H54 (cell line): ENCODE results near the gene RGS19.

ENCODE experiments used
- DNase-seq: peaks from one replicate; pipeline ENCODE4 v3.0.0; 2011; ENCODE audit warnings: low spot score, mixed read lengths; ENCODE audit not compliant: insufficient read length
- FAIRE-seq: peaks from 3 replicates; lab custom pipeline; 2011; peaks lifted over from hg19 to GRCh38; lab: Jason Lieb, UNC
- POLR2A ChIP-seq: IDR thresholded peaks from 2 replicates; pipeline ENCODE4 v1.6.1; 2011; ENCODE audit warnings: low read depth, mild to moderate bottlenecking, low read length

Gene RGS19

DNA sequence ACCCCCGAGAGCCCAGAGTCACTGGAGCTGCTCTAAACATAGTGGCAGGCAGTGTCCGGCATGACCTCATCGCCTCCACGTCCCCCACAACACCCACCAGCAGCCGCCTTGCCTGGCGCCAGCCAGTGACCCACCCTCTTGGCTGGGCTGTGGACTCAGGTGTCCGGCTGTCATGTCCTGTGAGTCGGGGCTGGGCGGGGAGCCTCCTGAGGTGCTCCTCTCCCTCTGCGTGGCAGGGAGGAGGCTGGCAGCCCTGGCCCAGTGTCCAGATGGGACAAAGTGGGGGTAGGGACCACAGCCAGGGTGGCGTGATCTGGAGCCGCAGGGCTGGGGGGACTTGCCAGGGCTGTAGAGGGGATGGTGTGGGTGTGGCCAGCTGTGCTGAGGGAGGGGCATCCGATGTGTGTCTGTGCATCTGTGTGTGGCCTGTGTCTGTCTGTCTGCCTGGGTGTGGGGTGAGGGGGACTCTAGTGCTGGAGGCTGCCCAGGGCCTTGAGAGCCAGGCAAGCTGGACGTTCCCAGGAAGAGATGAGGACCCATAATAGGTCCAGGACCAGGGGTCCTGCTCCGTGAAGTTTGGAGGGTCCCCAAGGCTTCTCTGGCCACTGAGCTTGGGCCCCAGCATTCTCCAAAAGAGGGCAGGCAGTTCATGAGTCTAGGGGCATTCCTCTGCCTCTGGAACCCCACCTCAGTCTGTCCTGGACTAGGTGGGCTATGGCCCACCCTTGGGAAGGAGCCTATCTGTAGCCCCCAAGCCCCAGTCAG, 27.6 kb downstream of the RGS19 start:
- no peak for FAIRE-seq
- DNase-seq = no peak
- no peak for TF ChIP-seq POLR2A

DNA sequence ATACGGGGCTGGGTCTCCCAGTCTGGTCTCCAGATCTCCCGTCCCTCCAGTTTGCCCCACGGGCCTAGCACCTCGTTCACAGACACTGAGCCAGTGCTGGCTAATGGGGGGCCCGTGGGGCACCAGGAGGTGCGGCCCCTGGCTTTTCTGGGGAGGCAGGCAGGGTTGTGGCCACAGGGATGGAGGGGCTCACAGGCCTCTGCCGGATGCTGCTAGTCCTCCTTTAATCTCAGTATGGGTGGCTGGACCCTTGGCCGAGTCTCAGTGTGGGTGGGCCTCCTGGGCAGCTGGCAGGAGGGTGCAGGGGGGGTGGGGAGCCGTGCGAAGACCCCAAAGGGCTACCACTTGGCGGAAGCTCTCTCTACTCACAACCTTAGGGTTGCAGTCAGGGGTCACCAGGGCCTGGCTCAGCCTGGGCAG, 28.3 kb downstream of the RGS19 start:
- no peak for TF ChIP-seq POLR2A
- FAIRE-seq (no peak), DNase-seq (no peak)

GRCh38 chr20:64050261-64051032, 28.9 kb downstream of the RGS19 start:
- no peak for FAIRE-seq
- no peak for DNase-seq
- no peak for TF ChIP-seq POLR2A

- TF ChIP-seq POLR2A = no peak
- DNase-seq (no peak), FAIRE-seq (no peak)
Observed at GRCh38 chr20:64049878-64050260, 29.4 kb downstream of the RGS19 start.

GRCh38 chr20:64049060-64049877, 30.0 kb downstream of the RGS19 start, which contains the start of gene SOX18:
Gene SOX18, minus strand, starts transcription at chr20:64049639. Its CDS starts 123 bp downstream, at chr20:64049516.
- FAIRE-seq = no peak

GRCh38 chr20:64048402-64049044, 30.8 kb downstream of the RGS19 start:
- TF ChIP-seq POLR2A = no peak
- FAIRE-seq = no peak

More at GRCh38 chr20:64049060-64049877, 30.0 kb downstream of the RGS19 start, which contains the start of gene SOX18:
- peak; percentile 39 for TF ChIP-seq POLR2A
- no peak for DNase-seq

DNA sequence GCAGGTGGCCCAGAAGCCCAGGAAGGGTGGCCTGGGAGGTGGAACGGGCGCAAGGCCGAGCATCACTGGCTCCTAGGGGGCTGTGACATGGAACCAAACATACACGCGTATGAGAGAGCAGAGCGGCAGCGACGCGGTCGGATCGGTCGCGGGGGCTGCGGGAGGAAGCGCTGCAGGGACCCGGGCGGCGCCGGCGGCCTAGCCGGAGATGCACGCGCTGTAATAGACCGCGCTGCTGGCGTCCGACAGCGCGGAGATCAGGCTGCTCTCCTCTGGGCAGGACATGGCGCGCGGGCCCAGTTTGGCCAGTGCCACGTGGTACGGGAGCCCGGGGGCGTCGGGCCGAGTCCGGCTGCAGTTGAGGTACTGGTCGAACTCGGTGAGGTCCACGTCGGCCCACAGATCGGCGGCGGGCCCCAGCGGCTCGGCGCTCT, 31.3 kb downstream of the RGS19 start:
- FAIRE-seq = no peak
- DNase-seq = no peak
- TF ChIP-seq POLR2A = no peak

More at GRCh38 chr20:64048402-64049044, 30.8 kb downstream of the RGS19 start:
- DNase-seq = no peak

DNA sequence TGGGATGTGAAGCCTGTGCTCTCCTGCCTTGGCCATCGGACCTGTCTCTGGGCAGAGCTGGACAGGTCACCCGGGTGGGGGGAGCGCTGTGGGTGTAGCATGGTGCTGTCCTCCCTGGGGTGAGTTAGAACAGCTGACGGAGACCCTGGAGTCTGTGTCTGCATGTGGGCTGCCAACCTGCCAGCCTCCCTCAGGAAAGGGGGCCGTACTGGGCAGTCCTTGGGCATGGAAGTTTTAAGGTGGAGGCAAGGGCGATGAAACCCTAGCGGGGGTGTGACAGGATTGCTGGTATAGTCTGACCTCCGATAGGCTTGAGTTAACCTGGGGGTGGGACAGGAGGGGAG, 32.3 kb downstream of the RGS19 start:
- no peak for DNase-seq
- no peak for TF ChIP-seq POLR2A
- no peak for FAIRE-seq

DNA sequence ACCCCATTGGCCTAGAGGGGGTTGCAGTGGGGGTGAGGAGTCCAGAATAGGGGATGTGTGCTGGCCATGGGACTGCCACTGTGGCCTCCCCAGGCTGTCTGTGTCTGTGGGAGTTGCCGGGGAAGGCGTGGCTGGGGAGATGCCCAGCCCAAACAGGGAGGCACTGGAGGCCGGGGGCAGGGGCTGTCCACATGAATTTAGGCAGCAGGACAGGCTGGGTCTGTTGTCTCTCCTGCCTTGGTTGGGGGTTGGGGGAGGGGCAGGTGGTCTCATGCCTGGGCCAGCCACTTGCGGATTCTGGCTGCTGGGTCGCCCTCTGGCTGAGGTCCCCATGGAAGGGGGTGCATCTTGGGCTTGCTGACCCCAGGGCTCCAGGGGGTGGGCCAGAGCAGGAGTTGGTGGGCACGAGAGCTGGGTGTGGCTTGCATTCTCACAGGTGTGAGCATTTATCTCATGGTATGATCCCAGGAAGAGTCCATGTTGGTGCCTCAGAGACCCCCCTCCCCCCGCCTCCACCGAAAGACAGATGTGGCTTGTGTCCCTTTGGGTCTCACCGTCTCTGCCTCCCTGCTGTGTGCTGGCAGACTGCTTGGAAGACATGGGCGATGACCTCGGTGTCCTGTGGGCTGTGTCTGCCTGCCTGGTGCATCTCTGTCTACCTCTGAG, 33.8 kb downstream of the RGS19 start:
- FAIRE-seq = no peak

DNA sequence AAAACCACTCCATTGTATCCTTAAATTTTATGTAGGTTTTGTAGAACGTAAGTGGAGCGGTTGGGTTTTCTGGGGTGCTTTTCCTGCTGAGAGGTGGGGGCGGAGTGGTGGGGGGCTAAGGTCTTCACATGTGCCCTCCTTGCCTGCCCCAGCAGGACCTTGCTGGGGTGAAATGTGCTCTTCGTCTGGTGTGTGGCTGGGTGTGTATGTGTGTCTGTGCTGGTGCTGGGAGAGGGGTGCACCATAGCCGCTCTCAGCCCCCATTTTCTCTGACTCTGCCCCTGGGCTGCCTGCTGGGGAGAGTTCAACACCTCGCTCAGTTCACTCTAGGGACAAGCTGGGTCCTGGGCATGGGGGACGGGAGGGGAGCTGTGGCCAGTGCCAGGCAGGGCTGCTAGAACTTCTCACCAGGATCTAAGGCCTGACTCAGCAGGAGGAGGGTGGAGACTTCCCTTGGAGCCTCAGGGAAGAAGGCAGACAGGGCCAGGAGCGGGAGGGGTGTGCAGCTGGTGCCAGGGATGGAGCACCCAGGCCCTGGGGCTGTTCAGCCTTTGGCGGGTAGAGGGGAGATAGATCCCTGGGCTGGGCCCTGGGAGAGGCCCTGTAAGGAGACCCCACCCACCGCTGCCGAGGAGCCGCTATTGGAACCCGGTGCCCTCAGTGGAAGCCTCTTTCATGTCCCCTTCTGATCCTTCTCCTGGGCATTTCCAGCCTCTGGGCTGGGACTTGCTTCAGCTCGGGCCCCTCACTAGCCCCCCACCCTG, 34.7 kb downstream of the RGS19 start:
- DNase-seq (peak; percentile 96), FAIRE-seq (no peak)
- TF ChIP-seq POLR2A = no peak

More for the DNA sequence above, 33.8 kb downstream of the RGS19 start:
- no peak for DNase-seq
- no peak for TF ChIP-seq POLR2A

- no peak for FAIRE-seq
- no peak for DNase-seq
- TF ChIP-seq POLR2A = no peak
Observed at GRCh38 chr20:64043768-64044167, 35.5 kb downstream of the RGS19 start.
